HG03175 (cell line): ENCODE data around the gene RPL7A.
"Not testable (repeated sequence)": the region's sequence is repeated elsewhere in the genome, so short reads cannot be mapped to it uniquely, and the experiment has no call there.

Source experiments
- ATAC-seq: cut with Tn5 transposase; IDR thresholded peaks from one replicate; pipeline ENCODE4 v1.9.1; 2021; ENCODE audit warnings: mild to moderate bottlenecking, moderate library complexity; ENCODE audit not compliant: unreplicated experiment

Gene RPL7A

GRCh38 chr9:133347985-133348717, at the start of gene RPL7A, which contains the start of gene MED22:
Gene RPL7A, plus strand, starts transcription at chr9:133348218. Its CDS starts 26 bp downstream, at chr9:133348244.
Gene MED22, minus strand, starts transcription at chr9:133348131. Its CDS starts 1,469 bp downstream, at chr9:133346662.
- ATAC-seq: peak; percentile 78

DNA sequence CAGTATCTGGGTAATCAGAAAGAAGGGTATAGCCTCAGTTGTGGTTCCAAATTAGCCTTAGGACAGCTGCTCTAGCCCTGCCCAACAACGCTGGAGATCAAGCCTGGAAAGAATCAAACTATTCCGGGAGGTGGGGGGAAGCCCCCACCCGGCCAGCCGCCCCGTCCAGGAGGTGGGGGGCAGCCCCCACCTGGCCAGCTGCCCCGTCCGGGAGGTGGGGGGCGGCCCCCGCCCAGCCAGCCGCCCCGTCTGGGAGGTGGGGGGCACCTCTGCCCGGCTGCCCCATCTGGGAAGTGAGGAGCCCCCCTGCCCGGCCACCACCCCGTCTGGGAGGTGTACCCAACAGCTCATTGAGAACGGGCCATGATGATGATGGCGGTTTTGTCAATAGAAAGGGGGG, 48.0 kb upstream of the RPL7A start:
- not testable (repeated sequence) for ATAC-seq

DNA sequence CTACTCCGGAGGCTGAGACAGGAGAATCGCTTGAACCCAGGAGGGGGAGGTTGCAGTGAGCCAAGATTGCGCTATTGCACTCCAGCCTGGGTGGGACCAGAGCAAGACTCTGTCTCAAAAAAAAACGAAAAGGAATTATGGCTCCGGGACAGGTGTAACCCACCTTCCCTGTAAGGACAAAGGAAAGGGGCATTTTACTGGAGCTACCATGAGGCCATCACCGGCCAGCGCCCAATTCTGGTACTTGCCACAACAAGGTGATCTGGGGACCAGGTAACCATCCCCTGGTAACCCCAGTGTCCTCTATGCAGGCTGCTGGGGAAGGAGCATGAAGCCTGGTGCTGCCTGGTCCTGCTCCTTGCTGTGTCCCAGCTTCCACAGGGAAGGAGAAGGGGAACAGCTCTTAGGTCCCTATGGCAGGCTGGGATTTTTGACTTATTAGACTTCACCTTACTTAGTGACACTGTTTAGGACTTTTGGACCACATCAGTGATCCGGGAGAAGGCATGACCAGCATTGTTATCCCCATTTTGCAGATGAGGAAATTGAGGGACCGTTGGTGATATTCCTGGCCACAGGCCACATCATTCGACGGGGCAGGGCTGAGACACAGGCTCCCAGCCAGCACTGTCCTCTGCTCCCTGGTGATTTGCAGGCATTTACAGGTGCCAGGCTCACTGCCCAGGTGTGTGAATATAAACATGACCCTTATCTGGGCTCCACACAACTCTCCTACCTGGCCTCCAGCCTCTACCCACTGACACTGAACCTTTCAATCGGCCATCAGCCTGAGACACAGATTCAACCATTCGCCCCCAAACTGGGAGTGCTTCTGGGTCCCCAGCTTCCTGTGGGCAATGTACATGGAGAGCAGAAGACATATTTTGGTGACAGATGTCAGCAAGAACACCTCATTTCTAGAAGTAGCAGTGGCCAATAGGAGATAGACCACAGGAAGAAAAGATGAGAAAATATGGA, 46.5 kb upstream of the RPL7A start:
- no peak for ATAC-seq

DNA sequence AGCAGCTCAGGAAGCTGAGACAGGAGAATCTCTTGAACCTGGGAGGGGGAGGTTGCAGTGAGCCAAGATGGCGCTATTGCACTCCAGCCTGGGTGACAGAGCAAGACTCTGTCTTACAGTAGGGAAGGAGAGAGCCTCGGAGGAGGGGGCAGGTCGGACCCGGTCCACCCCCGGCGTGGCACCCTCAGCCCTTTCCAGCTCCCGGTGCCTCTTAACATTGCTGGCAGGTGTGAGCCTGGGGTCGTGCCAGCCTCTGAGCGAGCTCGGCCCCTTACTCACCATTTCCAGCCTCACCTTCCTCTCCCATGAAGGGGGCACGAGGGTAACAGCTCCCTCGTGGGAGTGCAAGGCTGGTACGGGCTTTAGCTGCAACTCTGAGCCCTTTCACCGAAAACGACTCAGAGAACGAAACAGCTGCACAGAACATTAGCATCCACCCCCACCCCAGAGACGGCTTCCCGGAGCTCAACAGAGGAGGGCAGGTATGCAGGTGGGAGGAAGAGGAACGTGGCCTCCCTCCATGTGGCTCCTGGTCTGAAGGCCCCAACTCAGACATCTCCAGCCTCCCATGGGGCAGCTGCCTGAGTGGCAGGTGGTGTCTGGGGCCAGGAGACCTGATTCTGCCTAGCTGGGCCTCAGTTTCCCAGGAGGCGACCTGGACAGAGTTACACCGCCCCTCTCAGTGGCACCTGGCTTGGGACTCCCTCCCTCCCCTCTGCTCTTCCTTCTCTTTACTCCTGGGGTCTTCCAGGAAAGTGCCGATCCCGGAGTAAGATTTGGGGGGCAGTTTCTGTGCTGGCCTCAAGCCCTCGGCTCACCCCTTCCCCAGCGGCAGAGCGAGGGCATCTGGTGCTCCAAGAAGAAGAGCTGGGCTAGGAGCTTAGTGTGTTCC, 44.5 kb upstream of the RPL7A start:
- ATAC-seq: no peak

- no peak for ATAC-seq
Measured at GRCh38 chr9:133304158-133304470, 43.9 kb upstream of the RPL7A start.

GRCh38 chr9:133304477-133305377, 43.3 kb upstream of the RPL7A start:
- no peak for ATAC-seq

DNA sequence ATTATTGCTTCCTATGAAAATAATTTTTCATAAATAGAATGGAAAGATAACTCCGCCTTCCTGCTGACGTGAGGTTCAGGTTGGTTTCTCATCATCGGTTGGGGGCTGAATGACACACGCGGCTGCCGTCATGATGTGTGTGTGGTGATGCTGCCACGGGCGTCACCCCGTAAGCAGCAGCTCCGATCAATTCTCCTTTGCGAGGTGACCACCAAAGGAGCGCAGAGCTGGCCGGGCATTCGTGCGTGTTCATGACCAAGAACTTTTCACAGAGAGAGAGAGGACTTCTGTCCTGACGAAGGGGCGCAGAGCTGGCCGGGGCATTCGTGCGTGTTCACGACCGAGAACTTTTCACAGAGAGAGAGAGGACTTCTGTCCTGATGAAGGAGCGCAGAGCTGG, 42.3 kb upstream of the RPL7A start:
- no peak for ATAC-seq

GRCh38 chr9:133306242-133307204, 41.5 kb upstream of the RPL7A start:
- ATAC-seq: no peak

GRCh38 chr9:133307301-133307700, 40.7 kb upstream of the RPL7A start:
- ATAC-seq: no peak

GRCh38 chr9:133309608-133310007, 38.4 kb upstream of the RPL7A start:
- ATAC-seq: no peak

- no peak for ATAC-seq
Measured at GRCh38 chr9:133315997-133316396, 32.0 kb upstream of the RPL7A start.

- ATAC-seq: not testable (repeated sequence)
Measured at GRCh38 chr9:133317551-133317950, 30.5 kb upstream of the RPL7A start.

DNA sequence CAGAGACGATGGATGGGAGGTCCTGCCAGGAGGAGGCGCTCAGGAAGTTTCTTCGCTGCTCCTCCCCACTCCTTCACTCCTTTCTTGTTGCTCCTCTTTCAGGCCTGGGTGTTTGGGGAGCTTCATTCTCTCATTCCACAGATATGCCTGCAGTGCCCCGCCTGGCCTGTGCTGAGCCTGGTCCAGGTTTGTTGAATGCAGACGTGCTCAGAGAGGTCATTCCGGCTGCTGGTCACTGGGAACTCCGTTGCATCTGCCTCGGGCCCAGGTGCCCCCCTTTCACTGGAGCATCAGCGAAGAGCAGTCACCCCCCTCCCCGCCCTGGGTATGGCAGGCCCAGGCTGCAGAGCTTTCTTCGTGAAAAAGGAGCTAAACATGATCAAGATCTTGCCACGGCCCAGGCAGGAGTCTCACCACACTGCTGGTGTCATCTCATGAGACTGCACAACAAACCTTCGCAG, 27.6 kb upstream of the RPL7A start:
- no peak for ATAC-seq

DNA sequence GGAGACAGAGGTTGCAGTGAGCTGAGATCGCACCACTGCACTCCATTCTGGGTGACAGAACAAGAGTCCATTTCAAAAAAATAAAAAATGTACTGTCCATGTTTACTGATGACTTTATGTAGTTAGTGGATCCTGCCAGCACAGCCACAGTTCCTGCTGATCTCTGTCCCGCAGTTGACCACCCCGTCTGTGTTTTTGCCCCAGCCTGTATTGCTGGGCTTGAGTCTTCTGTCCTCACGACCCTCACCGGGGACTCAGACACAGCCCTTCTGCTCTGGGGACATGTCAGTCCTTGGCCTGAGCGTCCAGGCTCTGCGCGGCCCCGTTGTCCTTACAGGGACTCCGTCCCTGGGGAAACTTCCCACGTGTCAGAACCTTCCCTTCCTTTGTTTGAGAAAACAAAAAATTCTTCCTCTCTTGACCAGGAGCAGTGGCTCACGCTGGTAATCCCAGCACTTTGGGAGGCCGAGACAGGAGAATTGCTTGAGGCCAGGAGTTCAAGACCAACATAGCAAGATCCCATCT, 26.5 kb upstream of the RPL7A start:
- no peak for ATAC-seq

DNA sequence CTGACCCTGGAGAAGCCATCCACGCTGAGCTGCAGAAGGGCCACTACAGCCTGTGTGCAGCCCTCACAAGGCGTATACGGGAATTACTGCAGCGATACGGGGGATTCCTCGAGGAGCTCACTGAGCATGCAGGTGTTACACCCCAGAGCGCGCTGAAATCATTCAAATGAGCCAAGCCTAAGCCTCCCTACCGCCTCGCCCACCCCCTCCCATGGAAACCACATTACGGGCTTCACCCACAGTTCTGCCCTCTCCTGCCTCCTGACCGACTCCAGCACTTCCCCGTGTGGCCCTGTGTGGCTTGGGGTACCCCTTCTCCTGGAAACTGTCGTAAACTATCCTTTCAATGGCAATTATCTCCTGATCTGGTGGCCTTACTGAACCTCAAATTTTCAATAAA, 25.3 kb upstream of the RPL7A start:
- ATAC-seq: no peak

- no peak for ATAC-seq
Measured at GRCh38 chr9:133323211-133323610, 24.8 kb upstream of the RPL7A start.

DNA sequence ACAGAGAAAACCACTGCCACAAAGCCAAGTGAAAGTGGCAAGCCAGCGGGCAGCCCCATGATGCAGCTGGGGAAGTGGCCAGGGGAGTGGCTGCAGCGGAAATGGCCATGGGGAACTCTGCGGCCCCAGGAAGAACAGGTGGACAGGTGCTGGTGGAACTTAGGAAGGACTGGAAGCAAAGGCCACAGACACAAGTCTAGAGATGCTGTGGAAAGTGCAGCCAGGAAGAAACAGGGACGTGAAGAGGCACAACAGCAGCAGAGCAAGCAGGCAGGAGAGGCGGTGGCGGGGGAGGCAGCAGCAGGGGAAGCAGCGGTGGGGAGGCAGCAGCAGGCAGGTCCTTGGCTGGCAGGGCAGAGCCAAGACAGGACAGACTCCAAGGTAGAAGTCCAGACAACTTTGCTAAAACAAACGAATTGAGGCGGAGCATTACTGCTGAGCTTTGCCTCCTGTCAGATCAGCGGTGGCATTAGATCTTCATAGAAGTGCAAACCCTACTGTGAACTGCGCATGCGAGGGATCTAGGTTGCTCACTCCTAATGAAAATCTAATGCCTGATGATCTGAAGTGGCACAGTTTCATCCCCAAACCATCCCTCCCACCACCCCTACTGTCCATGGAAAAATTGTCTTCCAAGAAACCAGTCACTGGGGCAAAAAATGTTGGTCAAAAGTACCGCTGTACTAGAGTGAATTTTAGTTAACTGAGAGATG, 23.9 kb upstream of the RPL7A start:
- ATAC-seq: no peak

DNA sequence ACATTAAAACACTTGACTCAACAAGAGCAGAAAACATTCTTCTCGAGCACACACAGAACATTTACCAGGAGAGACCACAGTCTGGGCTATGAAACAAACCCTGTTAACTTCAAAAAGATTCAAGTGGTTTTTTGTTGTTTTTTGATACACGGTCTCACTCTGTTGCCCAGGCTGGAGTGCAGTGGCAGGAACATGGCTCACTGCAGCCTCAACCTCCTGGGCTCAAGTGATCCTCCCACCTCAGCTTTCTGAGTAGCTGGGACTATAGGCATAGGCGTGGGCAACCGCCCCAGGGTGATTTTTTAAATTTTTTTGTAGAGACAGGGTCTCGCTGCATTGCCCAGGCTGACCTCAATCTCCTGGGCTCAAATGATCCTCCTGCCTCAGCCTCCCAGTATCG, 21.0 kb upstream of the RPL7A start:
- not testable (repeated sequence) for ATAC-seq
